GM12872 (cell line): ENCODE measurements around the gene ANKRD12.

Experiments
- CTCF ChIP-seq: IDR thresholded peaks from 3 replicates; pipeline ENCODE4 v1.5.1; 2011; ENCODE audit warnings: low read depth, mild to moderate bottlenecking, low read length, moderate library complexity; ENCODE audit not compliant: insufficient read depth

ANKRD12 gene

GRCh38 chr18:9175115-9175514, 38.5 kb downstream of the ANKRD12 start:
- no peak for TF ChIP-seq CTCF

- no peak for TF ChIP-seq CTCF
Measured at GRCh38 chr18:9177031-9177430, 40.5 kb downstream of the ANKRD12 start.

GRCh38 chr18:9177466-9177865, 40.9 kb downstream of the ANKRD12 start:
- TF ChIP-seq CTCF, result no peak

- no peak for TF ChIP-seq CTCF
Measured at GRCh38 chr18:9178557-9178956, 42.0 kb downstream of the ANKRD12 start.

GRCh38 chr18:9181275-9181674, 44.7 kb downstream of the ANKRD12 start:
- no peak for TF ChIP-seq CTCF

- no peak for TF ChIP-seq CTCF
Measured at GRCh38 chr18:9182852-9183399, 46.3 kb downstream of the ANKRD12 start.

GRCh38 chr18:9184998-9185613, 48.5 kb downstream of the ANKRD12 start:
- no peak for TF ChIP-seq CTCF
